NOMO-1 treated with dmso at 0.1 percent for 144 hours (cell line): ENCODE measurements around the gene ADAMTSL3.

Source experiments
- DNase-seq: peaks from one replicate; lab custom pipeline; 2025; ENCODE audit not compliant: unreplicated experiment; lab: John Stamatoyannopoulos, UW

The ADAMTSL3 gene, protein sequence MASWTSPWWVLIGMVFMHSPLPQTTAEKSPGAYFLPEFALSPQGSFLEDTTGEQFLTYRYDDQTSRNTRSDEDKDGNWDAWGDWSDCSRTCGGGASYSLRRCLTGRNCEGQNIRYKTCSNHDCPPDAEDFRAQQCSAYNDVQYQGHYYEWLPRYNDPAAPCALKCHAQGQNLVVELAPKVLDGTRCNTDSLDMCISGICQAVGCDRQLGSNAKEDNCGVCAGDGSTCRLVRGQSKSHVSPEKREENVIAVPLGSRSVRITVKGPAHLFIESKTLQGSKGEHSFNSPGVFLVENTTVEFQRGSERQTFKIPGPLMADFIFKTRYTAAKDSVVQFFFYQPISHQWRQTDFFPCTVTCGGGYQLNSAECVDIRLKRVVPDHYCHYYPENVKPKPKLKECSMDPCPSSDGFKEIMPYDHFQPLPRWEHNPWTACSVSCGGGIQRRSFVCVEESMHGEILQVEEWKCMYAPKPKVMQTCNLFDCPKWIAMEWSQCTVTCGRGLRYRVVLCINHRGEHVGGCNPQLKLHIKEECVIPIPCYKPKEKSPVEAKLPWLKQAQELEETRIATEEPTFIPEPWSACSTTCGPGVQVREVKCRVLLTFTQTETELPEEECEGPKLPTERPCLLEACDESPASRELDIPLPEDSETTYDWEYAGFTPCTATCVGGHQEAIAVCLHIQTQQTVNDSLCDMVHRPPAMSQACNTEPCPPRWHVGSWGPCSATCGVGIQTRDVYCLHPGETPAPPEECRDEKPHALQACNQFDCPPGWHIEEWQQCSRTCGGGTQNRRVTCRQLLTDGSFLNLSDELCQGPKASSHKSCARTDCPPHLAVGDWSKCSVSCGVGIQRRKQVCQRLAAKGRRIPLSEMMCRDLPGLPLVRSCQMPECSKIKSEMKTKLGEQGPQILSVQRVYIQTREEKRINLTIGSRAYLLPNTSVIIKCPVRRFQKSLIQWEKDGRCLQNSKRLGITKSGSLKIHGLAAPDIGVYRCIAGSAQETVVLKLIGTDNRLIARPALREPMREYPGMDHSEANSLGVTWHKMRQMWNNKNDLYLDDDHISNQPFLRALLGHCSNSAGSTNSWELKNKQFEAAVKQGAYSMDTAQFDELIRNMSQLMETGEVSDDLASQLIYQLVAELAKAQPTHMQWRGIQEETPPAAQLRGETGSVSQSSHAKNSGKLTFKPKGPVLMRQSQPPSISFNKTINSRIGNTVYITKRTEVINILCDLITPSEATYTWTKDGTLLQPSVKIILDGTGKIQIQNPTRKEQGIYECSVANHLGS (N-terminal part only)

DNA sequence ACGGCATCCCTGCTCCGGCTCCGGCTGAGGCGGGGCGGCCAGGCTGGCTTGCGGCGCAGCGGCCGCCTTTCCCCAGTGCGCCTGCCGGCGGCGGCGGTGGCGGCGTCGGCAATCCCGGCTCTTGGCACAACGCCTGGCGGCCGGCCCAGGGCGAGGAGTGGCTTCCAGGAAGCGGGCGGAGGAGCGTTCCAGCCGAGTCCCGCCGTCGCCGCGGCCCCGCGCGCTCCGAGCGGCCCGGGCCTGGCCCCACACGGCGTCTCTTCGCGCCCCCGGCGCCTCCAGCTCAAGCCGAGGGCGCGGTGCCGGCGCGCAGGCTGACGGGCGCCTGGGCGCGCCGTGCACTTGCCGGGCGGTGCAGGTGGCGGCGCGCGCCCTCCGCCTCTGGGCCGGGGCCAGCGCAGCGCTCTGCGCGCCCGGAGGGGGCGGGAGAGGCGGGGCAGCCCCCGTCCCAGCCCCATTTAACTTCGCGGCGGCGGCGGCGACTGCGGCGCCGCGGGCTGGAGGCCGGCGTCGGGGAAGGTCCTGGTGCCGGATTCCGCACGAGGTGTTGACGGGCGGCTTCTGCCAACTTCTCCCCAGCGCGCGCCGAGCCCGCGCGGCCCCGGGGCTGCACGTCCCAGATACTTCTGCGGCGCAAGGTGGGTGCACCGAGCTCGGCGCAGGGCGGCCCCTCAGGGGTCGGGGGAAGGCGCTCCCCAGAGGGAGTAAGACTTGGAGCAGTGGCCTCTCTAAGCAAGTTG, at the start of gene ADAMTSL3:
Gene ADAMTSL3 (plus strand): TSS at position 485 of the 740 bp plus-strand sequence. CDS start 1,639 bp downstream, outside the sequence.
- DNase-seq = no peak

DNA sequence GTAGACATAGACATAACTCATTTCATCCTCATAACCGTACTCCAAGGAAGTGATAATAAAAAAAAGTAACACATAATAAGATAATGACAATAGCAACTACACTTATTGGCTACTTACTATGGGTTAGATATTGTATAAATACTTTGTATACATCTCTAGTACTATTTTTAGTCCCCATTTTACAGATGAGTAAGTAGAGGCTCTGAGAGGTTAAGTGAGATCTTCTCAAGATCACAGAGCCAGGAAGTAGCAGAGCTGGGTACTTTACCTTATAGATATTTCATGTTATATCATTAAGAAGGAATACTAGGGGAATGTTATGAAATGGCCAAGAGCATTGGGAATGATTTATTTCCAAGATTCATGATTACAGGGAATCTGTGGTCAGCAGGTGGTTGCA, 49.4 kb upstream of the ADAMTSL3 start:
- no peak for DNase-seq

DNA sequence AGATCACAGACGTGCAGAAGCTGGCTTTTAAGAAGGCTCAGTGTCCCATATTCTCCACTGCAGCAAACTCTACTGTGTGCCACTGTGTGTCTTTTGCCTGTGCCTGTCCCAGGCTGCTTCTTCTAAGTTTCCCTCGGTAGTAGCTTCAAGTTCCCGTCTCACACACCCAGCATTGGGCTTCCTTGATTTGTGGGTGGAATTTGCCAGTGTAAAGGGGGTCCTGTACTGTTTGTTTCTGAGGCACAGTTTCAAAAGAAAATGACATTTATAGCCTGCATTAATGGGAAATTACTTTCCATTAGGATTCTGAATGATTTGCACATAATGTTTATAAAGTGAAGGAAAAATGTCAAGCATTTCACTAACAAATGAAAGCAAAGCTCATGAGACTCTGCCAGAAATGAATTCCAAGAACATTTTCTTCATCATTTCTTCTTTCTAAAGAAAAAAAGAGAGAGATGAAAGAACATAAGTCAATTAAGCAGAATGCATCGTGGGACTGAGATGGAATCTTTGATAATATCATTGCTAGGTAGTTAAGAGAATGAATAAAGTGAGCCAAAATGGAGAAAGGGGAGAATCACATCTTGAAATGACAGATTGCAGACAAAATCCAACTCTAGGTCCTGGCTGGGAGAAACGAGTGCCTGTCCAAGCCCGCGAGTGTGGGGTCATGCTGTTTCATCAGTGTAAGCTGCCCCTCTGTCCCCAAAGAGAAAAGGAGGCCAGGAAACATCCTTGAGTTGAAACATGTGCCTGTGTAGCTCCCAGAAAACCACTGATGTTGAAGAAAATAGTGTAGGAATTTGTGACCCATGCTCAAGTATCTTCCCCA, 48.6 kb upstream of the ADAMTSL3 start:
- no peak for DNase-seq

DNA sequence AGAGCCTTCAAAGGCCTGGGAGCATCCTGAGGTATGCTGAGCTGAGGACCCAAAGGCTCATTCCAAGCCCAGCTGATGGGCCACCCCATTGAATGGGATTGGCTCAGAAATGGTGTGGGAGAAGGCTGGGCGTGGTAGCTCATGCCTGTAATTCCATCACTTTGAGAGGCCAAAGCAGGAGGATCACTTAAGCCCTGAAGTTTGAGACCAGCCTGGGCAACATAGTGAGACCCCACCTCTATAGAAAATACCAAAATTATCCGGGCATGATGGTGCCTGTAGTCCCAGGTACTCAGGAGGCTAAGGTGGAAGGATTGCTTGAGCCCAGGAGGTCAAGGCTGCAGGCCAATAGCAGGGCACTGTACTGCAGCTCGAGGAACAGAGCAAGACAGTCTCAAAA, 43.8 kb upstream of the ADAMTSL3 start:
- DNase-seq = no peak

DNA sequence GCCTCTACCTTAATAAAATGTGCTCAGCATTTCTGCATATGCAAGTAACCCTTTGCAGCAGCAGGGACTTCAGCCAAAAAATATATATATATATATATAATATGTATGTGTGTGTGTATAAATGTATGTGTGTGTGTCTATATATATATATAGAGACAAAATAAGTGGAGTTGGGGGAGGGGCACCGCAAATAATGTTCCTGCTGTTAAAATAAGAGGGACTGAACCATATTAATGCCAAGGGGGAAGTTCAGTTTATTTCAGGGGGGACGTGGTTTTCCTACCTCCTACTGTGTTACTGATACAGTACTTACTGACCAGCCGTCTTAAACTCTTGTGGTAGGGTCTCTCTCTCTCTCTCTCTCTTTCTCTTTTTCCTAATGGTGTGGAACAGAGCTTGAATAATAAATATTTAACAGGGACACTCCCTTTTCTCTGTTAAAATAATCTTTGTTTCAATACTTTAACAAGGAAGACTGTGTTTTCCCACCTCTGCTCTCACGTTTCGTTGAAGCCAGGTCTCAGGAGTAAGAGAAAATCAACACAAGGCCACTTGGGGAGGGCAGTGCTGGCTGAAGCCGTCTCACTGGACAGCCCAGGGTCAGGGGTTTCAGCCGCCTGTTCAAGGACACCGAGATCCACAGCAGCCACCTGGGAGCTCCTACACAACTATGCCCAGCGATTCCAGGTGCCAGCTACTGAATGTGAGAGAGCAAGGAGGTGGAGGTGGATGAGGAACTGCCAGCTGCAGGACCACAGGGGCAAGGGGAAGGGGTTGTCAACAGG, 42.8 kb upstream of the ADAMTSL3 start:
- DNase-seq = no peak

DNA sequence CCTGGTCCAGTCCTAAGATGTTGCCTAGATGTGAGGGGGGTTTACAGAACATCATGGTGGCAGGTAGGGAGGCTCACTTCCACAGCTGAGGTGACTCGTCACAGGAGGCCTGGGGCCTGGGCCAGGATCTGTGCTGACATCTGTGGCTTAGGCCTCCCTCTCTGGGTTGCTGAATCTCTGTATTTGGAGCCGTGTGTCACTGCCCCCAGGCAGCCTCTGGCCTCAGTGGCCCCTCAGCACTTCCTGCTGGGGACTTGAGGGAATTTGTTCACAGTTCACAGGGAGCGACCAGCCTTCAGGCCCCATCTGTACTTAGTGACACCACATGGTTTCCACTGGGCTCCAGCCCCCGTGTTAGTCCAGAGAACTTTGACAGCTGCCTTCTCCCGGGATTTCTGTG, 41.7 kb upstream of the ADAMTSL3 start:
- DNase-seq = no peak

DNA sequence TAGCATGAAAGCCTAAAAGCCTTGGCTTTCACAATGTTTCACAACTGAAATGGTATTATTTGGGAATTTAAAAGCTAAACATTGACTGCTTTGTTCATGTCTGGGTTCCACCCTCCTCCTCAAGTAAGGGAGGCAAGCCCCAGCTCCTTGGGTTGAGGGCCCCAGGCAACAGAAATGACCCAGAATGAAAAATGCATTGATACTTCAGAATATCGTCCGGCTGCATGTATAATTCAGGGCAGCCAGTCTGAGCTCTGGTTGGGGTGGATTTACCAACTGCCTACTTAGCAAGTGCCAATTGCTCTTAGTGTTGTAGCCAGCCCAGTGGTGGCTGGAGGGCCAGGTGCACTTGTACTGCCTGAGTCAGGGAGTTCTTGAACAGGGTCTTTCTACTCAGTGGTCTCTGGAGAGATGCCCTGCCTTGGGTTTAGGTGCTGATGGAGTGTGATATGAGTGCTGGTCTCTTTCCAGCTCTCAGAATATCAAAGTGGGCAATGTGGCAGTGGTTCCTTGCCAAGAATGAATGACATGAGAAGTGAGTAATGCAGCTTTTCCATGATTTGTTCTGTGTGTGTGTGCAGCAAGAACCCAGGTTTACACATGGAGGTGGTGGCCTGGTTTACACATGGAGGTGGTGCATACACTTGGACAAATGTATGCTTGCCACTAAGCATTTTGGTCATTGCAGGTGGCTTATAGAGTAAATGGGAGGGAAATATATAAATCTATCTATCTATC, 40.9 kb upstream of the ADAMTSL3 start:
- DNase-seq = no peak

DNA sequence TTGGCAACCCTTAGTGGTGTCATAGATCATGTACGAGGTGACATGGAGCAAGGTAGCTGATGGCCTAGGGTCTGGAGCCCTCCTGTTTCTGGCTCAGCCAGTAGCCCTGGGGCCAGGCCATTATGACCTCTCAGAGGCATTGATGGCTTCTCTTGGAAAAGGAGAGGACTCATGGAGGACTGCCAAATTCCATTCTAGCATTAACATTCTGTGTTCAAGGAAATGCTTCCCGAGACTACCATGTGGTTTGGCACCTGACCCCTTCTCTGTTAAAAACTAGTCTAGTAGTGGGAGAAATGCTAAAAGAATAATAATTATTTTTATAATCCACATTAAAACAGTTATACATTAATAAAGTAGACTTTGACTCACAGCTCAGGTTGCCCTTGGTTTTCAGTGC, 40.2 kb upstream of the ADAMTSL3 start:
- DNase-seq = no peak

DNA sequence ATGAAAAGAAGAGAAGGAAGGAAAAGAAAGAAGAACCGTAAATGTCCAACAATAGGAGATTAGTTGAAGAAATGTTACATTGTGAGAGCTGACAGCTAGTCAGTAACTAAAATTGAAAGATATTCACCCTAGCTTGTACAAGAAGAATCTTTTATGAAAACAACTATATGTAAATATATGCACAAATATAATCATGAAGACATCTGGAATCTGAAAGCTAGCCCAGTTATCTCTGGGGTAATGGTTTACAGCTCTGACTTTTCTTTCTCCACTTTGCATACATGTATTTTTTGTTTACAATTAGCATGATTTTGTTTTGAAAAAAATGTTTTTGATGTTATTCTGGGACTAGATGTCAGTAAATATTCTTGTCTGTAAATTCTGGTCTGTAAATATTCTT, 37.1 kb upstream of the ADAMTSL3 start:
- DNase-seq = no peak

DNA sequence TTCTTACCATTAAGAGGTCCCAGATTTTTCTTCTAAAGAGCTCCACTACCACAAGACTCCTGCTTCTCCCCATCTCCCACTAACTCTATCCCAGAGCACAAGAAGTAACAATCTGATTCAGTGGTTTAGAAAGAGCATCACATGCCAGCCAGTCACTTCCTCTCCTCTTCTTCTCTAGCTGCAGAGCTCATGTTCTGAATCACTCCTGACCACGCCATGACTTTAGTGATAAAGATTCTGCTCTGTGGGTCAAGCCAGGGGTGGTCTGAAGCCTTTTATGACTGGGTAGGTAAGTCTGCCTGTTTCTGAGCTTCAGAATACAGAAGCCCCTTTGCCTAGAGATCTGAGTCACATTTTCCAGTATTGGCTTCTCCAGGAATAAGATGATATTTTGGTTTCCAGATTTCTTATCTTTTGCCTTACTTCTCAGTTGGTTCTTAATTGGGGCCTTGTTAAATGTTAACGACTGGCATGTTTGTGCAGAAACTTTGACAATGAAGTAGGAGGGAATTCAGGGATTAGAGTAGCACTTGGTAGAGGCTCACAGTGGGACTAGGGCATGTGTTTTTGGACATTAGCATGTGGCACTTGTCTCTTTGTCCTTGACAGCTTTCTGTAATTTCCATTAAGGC, 27.6 kb upstream of the ADAMTSL3 start:
- DNase-seq = no peak

DNA sequence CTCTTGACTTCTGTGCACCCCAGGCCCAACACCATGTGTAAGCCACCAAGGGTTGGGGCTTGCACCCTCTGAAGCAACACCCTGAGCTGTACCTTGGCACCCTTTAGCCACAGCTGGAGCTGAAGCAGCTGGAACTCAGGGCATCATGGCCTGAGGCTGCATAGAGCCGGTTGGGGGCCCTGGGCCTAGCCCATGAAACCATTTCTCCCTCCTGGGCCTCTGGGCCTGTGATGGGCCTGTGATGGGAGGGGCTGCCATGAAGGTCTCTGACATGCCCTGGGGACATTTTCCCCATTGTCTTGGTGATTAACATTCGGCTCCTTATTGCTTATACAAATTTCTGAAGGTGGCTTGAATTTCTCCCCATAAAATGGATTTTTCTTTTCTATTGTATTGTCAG, 22.4 kb upstream of the ADAMTSL3 start:
- no peak for DNase-seq

DNA sequence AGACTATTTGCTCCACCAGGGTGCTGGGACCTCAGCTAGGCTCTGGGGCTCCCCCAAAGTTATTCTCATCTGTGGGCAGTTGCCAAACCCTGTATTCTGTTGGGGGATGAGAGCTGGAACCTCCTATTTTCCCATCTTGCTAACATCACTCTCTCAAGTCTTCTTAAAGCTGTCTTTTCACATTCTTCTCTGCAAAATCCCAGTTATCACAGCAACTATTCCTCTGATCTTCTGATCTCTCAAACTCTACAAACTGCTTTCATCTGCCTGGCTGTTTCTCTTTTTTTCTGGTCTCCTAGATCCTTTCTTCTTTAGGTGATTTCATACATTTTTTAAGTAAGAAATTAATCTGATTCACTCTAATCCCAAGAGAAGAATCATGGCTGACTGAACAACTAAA, 10.7 kb upstream of the ADAMTSL3 start:
- DNase-seq = no peak

DNA sequence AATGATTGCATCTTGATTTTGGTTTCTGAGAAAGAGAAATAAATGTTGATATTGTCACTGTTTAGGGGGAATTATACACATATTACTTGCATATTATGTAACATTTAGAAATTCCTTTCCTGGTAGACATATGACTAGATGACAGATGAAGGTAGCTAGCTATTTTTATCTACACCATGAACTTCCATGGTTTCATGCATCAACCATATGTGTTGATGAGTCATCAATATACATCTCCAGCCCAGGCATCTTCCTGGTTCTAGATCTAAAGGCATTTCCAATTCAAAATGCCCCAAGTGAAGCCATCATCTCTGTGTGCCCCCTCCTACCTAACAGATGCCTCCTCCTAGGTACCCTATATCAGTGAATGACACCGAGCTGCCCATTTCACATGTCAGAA, 9.5 kb upstream of the ADAMTSL3 start:
- no peak for DNase-seq

DNA sequence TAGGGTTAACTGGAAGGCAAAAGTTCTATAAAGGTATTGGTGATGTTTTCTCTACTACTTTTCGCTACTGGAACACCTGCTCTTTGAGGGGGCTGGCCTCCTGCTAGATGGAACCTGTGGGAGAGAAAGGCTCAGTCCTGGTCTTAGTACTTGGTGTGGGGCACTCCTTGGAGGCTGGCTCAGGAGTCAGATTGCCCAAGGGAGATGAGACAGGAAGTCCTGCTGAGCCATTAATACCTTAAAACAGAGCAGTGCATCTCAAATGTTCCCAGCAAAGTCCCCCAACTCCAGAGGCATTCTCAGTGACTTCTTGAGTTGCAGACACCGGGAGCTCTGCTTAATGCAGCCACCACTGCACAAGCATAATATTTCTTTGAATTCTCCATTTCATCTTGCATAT, 3.1 kb upstream of the ADAMTSL3 start:
- DNase-seq = no peak

DNA sequence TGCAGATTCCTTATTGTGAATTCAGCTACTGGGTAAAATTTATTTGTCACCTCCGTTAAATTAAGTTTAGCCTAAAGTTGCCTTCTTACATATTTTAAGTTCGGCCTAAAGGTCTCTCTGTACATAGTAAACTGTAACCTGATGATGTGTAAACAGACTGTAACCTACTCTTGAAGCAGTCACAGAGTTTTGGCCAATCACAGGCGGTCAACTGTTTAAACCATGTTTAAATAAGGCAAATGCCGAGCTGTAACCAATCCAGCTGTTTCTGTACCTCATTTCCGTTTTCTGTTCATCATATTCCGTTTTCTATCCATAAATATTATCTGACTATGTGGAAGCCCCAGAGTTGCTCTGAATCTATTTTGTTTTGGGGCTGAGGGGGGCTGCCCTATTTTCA, 2.4 kb upstream of the ADAMTSL3 start:
- DNase-seq = no peak

DNA sequence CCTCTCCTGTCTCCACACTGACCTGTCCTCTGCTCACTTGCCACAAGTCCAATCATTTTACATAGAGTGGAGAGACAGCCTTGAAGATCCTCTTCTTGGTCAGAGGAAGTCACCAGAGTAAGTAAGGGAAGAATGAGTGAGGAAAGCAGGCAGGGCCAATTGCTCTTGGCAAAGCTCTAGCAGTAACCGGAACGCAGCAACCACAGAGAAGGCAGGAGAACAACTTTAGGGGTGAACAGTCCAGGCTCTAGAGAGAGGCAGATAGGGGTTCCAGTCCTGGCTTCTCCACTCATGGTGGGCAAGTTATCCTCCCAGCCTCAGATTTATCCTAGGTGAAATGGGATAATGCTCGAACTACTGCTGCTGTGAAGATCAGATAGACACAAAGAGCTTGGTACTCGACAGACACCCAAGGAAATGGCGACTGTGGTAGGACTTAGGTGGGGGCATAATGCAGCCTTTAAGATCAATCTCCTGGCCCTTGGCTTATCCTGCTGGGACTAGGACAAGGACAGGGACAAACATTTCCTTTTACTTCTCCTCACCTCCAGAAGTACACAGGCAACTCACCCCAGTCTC, 1.2 kb upstream of the ADAMTSL3 start:
- no peak for DNase-seq

DNA sequence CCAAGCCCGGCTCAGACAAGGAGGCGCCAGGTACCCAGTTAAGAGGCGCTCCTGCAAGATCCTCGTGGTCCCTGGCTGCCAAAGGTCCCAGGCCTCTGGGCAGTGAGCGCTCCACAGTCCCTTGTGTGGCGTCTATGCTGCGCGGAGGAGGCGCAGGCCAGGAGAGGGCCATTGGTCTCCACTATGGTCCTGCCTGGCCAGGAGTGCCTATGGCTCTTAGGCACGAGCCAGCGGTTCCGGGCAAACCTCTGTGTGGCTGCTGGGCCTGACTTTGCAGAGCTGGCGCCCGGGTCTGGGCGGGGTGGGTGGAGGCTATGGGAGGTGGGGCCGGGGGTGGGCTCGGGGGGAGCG, 660 bp upstream of the ADAMTSL3 start:
- DNase-seq = no peak
